Measurements from ENCODE around the gene IQSEC3.

IQSEC3 gene

GRCh38 chr12:80681-81190 is 14.2 kb downstream of the IQSEC3 start:
- no peak for DNase-seq (ENCODE audit: low read depth)

GRCh38 chr12:82740-83139 is 16.2 kb downstream of the IQSEC3 start:
- DNase-seq (ENCODE audit: low read depth): no peak

- DNase-seq (ENCODE audit: low read depth): no peak
Measured at GRCh38 chr12:84056-84455, 17.5 kb downstream of the IQSEC3 start.

- no peak for DNase-seq (ENCODE audit: low read depth)
Measured at GRCh38 chr12:85191-85666, 18.7 kb downstream of the IQSEC3 start.

DNA sequence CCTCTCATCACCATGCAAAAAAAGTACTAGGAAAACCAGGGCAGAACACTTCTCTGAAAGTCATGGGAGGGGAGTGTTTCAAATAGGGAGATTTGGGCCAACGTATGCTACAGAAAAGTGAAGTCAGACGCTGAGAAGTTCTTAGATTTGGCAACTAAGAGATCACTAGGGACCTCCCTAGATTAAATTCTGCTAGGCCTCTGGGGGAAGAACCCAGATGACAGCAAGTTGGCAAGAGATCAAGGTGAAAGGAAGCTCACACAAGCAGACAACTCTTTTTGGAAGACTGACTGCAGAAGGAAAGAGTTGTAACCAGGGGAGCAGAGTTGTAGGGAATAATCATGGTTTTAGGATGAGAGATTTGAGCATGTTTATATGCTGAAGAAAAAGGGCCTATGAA is 20.7 kb downstream of the IQSEC3 start:
- DNase-seq (ENCODE audit: low read depth): no peak

DNA sequence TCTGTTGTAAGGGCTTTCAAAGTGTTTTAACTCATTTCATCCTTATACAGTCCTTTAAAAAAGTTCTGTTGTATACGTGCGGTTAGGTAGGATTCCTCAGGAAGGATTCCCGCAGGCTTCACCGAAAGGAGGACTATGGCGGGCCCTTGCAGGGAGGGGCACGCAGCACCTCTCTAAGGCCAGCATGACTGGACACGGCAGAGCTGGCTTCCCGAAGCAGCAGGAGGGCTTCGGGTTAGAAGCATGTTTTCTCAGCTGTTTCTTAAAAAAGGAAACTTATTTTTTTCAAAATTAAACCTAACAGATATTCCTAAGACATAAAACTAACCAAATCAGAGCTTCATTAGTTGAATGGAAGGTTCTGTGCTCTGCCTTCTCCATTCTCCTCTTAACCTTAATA is 21.3 kb downstream of the IQSEC3 start:
- DNase-seq (ENCODE audit: low read depth): no peak

DNA sequence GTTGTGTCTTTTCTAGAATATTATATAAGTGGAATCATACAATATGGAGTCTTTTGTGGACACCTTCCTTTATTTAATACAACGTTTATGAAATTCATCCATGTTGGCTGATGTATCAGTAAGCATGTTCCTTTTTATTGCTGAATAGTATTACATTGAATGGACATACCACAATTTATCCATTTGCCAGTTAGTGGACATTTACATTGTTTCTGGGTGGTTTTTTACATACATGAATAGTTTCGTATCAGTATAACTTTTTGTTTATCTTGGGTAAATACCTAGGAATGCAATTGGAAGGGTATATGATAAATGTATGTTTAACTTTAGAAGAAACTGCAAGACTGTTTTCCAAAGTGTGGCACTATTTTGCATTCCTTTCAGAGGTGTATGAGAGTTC is 23.1 kb downstream of the IQSEC3 start:
- no peak for DNase-seq (ENCODE audit: low read depth)

GRCh38 chr12:91213-91612 is 24.6 kb downstream of the IQSEC3 start:
- no peak for DNase-seq (ENCODE audit: low read depth)

- DNase-seq (ENCODE audit: low read depth): no peak
Measured at GRCh38 chr12:93266-94005, 26.9 kb downstream of the IQSEC3 start.

- DNase-seq (ENCODE audit: low read depth): no peak
Measured at GRCh38 chr12:96543-96942, 30.0 kb downstream of the IQSEC3 start.

DNA sequence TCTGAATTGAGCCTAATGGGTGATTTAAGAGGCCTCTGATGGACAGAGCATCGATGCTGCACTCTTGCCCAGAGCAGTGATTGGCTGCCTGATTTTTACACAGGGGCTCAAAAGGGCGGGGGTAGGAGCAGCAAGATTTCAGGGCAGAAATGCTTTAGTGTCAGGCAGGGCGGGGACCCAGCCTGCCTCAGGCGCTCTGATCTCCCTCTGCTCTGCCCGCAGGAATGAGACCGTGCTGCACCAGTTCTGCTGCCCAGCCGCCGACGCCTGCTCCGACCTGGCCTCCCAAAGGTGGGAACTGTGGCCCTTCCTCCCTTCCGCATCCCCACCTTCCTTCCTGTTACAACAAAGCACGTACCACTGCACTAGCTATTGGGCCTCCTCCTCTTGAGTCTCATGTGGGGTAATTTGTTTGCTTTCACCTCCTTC is 32.4 kb downstream of the IQSEC3 start:
- no peak for DNase-seq (ENCODE audit: low read depth)

- no peak for DNase-seq (ENCODE audit: low read depth)
Measured at GRCh38 chr12:99605-100004, 33.0 kb downstream of the IQSEC3 start.

- DNase-seq (ENCODE audit: low read depth): no peak
Measured at GRCh38 chr12:101969-102878, 35.7 kb downstream of the IQSEC3 start.

DNA sequence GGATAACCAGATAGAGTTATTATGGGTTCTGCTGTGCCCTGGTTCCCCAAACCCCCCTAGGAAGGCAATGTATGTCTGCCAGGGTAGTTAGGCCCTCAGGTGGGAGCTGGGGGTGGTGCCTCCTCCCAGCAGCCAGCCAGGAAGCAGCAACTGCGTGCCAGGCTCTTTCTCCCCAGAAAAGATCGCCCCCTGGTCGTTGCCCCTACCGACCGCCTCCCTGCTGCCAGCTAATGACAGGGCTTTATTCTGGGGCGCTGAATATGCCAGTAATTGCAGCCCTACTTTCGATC is 36.3 kb downstream of the IQSEC3 start:
- DNase-seq (ENCODE audit: low read depth): no peak

DNA sequence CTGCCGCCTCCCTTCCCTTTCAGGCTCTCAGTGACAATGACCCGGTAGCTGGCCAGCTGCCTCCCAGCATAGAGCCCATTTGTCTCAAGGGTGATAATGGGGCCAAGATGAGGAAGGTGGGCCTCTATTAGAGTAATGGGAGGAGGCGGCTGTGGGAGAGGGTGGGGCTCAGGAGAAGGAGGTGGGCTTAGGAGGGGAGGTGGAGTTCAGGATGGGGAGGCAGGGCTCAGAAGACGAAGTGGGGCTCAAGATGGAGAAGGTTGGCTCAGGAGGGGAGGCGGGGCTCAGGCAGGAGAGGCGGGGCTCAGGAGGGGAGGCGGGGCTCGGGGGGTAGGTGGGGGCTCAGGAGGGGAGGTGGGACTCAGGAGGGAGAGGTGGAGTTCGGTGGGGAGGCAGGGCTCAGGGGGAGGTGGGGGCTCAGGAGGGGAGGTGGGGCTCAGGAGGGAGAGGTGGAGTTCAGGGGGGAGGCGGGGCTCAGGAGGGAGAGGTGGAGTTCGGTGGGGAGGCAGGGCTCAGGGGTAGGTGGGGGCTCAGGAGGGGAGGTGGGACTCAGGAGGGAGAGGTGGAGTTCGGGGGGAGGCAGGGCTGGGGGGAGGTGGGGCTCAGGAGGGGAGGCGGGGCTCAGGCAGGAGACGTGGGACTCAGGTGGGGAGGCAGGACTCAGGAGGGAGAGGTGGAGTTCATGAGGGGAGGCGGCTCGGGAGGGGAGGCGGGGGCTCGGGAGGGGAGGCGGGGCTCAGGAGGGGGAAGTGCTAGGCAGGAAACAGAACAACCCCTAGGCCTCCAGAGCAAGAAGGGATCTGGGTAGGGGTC is 36.8 kb downstream of the IQSEC3 start:
- no peak for DNase-seq (ENCODE audit: low read depth)

GRCh38 chr12:104551-105081 is 38.0 kb downstream of the IQSEC3 start:
- no peak for DNase-seq (ENCODE audit: low read depth)

- no peak for DNase-seq (ENCODE audit: low read depth)
Measured at GRCh38 chr12:105696-106095, 39.1 kb downstream of the IQSEC3 start.

GRCh38 chr12:106118-106591 is 39.6 kb downstream of the IQSEC3 start:
- DNase-seq (ENCODE audit: low read depth): no peak

- no peak for DNase-seq (ENCODE audit: low read depth)
Measured at GRCh38 chr12:108594-108993, 42.0 kb downstream of the IQSEC3 start.

DNA sequence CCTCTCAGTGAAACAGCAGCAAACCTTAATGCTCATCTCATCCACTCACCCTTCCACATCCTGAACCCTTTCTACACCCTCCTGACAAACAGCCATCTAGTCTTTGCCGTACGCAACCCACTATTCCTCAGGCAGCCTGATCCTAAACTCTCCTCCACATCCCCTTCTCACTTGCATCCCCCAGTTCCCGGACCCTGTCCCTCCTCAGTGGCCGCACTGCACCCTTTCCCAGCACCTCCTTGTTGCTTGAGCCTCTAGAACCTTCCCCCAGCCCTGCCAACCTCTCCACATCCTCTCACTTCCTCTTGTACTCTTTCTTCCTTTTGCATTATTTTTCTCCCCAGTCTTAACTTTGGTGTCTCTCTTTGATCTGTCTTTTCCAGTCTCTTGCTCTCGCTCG is 42.9 kb downstream of the IQSEC3 start:
- DNase-seq (ENCODE audit: low read depth): no peak

DNA sequence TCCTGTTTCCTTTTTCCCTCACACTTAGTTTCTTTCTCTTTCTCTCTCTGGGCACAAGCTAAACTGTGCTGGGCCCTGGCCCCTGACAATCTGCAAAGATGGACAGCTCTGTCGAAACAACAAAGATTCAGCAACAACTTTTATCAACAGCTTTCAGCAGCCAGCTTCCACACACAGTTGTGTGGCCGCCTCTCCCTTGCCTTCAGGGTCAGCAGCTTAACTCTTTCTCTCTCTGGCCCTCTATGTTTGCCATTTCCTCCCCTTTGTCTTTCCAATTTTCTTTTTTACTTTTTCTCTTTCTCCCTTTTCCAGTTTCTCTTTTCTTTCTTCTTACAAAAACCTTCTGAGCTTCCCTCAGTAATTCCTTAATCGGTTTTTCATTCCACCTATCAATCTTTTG is 43.3 kb downstream of the IQSEC3 start:
- DNase-seq (ENCODE audit: low read depth): no peak

Measured in stimulated activated CD8-positive, alpha-beta memory T cell treated with anti-CD3 and anti-CD28 coated beads, Interleukin-12 subunit alpha, Interleukin-12 subunit beta, amount 100 ng/mL, for 1 hour (primary cell).